Glutamatergic neuron (in vitro differentiated cells): ENCODE results near the gene PTPRN. TPM values are rescaled to one million over a fixed set of nuclear protein-coding genes. Genes with fewer than 3 reads are reported as not detected.

Experiments used
- DNase-seq: peaks from one replicate; pipeline ENCODE4 v3.0.0; 2022
- H3K27ac Mint-ChIP-seq: one replicate; pipeline ENCODE4 v1.8.0; 2020; ENCODE audit warnings: mild to moderate bottlenecking, mixed read lengths, inconsistent platforms; ENCODE audit not compliant: unreplicated experiment
- H3K27me3 Mint-ChIP-seq: one replicate; pipeline ENCODE4 v1.8.0; 2020; ENCODE audit warnings: mild to moderate bottlenecking, moderate library complexity, mixed read lengths, inconsistent platforms; ENCODE audit not compliant: unreplicated experiment
- H3K36me3 Mint-ChIP-seq: one replicate; pipeline ENCODE4 v1.8.0; 2020; ENCODE audit warnings: mild to moderate bottlenecking, mixed read lengths, inconsistent platforms; ENCODE audit not compliant: unreplicated experiment
- H3K4me1 Mint-ChIP-seq: one replicate; pipeline ENCODE4 v1.8.0; 2020; ENCODE audit warnings: mild to moderate bottlenecking, low read depth, mixed read lengths, inconsistent platforms; ENCODE audit not compliant: unreplicated experiment
- H3K4me3 Mint-ChIP-seq: one replicate; pipeline ENCODE4 v1.8.0; 2020; ENCODE audit warnings: mild to moderate bottlenecking, mixed read lengths, inconsistent platforms; ENCODE audit not compliant: unreplicated experiment
- H3K9me3 Mint-ChIP-seq: one replicate; pipeline ENCODE4 v1.8.0; 2020; ENCODE audit warnings: mild to moderate bottlenecking, moderate library complexity, mixed read lengths, inconsistent platforms; ENCODE audit not compliant: unreplicated experiment
- total RNA-seq: library from RNA; stranded (reverse); fragmentation: NEBNext Ultra II Directional; extraction: Animal tissue kit (Norgen Biotek cat#: 25700); gene quantifications from one replicate; pipeline ENCODE4 v1.2.1, GENCODE V29; 2021; ENCODE audit not compliant: unreplicated experiment
- TF ChIP-seq, protein P1 (sequence below): fragments of 200-600 bp; sonication (generic); IDR thresholded peaks from one replicate; pipeline ENCODE4 v1.5.0; 2021; ENCODE audit not compliant: partially characterized antibody, unreplicated experiment

PTPRN gene
- total RNA-seq, 1 donor from 2014 or later: 104 TPM

- H3K36me3 Mint-ChIP-seq: peaks cover 10% of the 10 kb centered on the region
- TF ChIP-seq, protein P1, sequence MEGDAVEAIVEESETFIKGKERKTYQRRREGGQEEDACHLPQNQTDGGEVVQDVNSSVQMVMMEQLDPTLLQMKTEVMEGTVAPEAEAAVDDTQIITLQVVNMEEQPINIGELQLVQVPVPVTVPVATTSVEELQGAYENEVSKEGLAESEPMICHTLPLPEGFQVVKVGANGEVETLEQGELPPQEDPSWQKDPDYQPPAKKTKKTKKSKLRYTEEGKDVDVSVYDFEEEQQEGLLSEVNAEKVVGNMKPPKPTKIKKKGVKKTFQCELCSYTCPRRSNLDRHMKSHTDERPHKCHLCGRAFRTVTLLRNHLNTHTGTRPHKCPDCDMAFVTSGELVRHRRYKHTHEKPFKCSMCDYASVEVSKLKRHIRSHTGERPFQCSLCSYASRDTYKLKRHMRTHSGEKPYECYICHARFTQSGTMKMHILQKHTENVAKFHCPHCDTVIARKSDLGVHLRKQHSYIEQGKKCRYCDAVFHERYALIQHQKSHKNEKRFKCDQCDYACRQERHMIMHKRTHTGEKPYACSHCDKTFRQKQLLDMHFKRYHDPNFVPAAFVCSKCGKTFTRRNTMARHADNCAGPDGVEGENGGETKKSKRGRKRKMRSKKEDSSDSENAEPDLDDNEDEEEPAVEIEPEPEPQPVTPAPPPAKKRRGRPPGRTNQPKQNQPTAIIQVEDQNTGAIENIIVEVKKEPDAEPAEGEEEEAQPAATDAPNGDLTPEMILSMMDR: no peak
- peaks cover 8% of the 10 kb centered on the region for H3K9me3 Mint-ChIP-seq
- H3K4me1 Mint-ChIP-seq: peaks cover 7% of the 10 kb centered on the region
- H3K27ac Mint-ChIP-seq: no peak overlapping the region
- no peak for DNase-seq
- peaks cover 14% of the 10 kb centered on the region for H3K27me3 Mint-ChIP-seq
- H3K4me3 Mint-ChIP-seq: no peak overlapping the region
These were observed 13.1 kb downstream of the PTPRN start for GRCh38 chr2:219296142-219296541.

DNA sequence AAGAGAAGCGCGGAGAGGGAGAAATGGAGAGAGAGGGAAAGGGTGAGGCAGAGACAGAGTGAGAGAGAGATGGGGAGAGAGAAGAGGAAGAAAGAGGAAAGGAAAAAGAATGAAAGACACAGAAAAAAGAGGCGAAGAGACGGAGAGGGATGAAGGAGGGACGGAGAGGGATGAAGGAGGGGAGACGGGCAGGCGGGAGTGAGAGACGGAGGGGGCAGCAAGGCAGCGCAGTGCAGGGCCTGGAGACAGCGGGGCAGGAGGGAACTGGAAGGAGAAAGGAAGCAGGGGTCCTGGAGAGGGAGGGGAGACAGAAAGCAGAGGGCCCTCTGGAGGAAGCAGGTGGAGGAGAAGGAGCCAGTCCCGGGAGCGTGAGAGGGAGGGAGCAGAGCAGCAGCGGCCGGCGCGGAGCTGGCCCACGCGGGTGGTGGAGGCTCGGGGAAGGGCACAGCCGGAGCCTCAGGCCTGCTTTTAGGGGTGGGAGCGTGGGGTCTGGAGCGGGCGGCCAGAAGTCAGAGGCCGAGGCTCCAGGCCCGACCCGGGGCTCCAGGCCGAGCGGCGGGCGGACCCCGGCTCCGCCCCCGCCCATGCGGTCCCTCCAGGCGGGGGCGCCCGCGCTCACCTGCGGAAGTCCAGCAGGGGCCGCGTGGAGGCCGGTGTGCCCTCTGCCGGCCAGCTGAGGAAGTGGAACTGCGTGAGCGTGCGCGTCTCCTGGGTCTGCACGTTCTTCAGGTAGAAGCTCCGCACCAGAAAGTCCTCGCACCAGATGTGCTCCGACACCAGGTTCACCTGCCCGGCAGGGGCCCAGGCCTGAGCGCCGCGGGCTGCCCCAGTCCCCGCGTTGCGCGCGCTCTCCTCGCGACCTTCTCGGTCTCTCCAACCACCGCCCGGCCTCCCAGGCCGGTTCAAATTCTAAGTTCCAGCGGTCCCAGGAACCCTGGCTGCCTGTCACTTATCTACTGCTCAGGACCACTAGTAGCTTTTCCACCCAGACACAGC is 14.5 kb downstream of the PTPRN start:
- TF ChIP-seq, protein P1: peak; percentile 98
- peaks cover 7% of the 10 kb centered on the region for H3K36me3 Mint-ChIP-seq
- peaks cover 8% of the 10 kb centered on the region for H3K9me3 Mint-ChIP-seq
- DNase-seq: peak; percentile 87
- peaks cover 14% of the 10 kb centered on the region for H3K27me3 Mint-ChIP-seq
- H3K4me3 Mint-ChIP-seq: peak overlapping the region; percentile 87
- peaks cover 7% of the 10 kb centered on the region for H3K4me1 Mint-ChIP-seq
- peak overlapping the region; percentile 93 for H3K27ac Mint-ChIP-seq

DNA sequence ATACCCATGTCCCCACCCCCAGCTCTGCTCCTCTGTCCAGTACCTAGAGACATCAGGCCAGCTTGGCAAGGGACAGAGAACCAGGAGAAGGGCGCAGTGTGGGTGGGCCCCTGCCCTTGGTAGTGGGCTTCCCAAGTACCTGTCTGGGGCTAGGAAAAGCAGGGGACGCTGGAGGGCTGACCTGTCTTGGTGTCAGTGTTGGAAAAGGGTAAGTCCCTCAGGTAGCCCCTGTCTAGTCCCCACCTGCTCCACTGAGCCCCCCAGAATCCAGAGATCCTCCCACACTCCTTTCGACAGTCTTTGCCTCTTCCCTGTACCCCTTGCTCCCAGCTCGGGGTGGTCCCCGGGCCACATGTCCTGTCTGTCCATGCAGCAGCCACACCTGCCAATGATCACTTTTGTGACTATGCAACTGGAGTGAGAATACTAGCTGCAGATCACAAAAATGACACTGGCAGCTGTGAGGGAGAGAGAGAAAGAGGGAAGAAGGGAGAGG is 15.4 kb downstream of the PTPRN start:
- Mint-ChIP-seq H3K36me3 (peaks cover 7% of the 10 kb centered on the region), H3K9me3 (peaks cover 8% of the 10 kb centered on the region), H3K4me3 (peak overlapping the region; percentile 87), H3K27me3 (peaks cover 11% of the 10 kb centered on the region), H3K27ac (peak overlapping the region; percentile 93), H3K4me1 (peaks cover 3% of the 10 kb centered on the region)
- DNase-seq: no peak
- TF ChIP-seq, protein P1: no peak

- H3K27ac Mint-ChIP-seq: no peak overlapping the region
- DNase-seq: no peak
- H3K4me1 Mint-ChIP-seq: peaks cover 3% of the 10 kb centered on the region
- peaks cover 8% of the 10 kb centered on the region for H3K9me3 Mint-ChIP-seq
- H3K4me3 Mint-ChIP-seq: no peak overlapping the region
- peaks cover 10% of the 10 kb centered on the region for H3K27me3 Mint-ChIP-seq
- TF ChIP-seq, protein P1: no peak
- H3K36me3 Mint-ChIP-seq: peaks cover 7% of the 10 kb centered on the region
These were observed 16.6 kb downstream of the PTPRN start for GRCh38 chr2:219292616-219293015.
